OCI-LY1 (cell line): ENCODE measurements around the gene NDUFS8.

Source experiments
- H2AFZ ChIP-seq: fragments of 200-600 bp; sonication (generic), shearing (Covaris generic); 2 replicates; pipeline ENCODE4 v1.6.0; 2014; ENCODE audit warnings: antibody characterized with exemption, mild to moderate bottlenecking, low read length
- H3F3A ChIP-seq: fragments of 200-600 bp; sonication (generic), shearing (Covaris generic); 2 replicates; pipeline ENCODE4 v1.6.0; 2014; ENCODE audit warnings: mild to moderate bottlenecking, antibody characterized with exemption, low read length, moderate library complexity; ENCODE audit not compliant: insufficient read depth
- H3K27ac ChIP-seq: fragments of 200-600 bp; sonication (generic); 2 replicates; pipeline ENCODE4 v1.5.1; 2014; ENCODE audit warnings: low read length, mixed run types, mild to moderate bottlenecking, low read depth; ENCODE audit not compliant: poor library complexity, severe bottlenecking
- H3K27me3 ChIP-seq: fragments of 200-600 bp; sonication (generic); 2 replicates; pipeline ENCODE4 v1.6.0; 2014; ENCODE audit warnings: antibody characterized with exemption, mild to moderate bottlenecking, low read length, moderate library complexity; ENCODE audit not compliant: insufficient read depth
- H3K36me3 ChIP-seq: fragments of 200-600 bp; sonication (generic); 2 replicates; pipeline ENCODE4 v1.6.1; 2014; ENCODE audit warnings: mild to moderate bottlenecking, antibody characterized with exemption, low read length, moderate library complexity, mixed read lengths; ENCODE audit not compliant: insufficient read depth
- H3K4me1 ChIP-seq: fragments of 200-600 bp; sonication (generic); 2 replicates; pipeline ENCODE4 v1.5.1; 2014; ENCODE audit warnings: mild to moderate bottlenecking, low read length, moderate library complexity; ENCODE audit not compliant: insufficient read depth, severe bottlenecking
- H3K4me2 ChIP-seq: fragments of 200-600 bp; sonication (generic), shearing (Covaris generic); 2 replicates; pipeline ENCODE4 v1.6.1; 2014; ENCODE audit warnings: low read length
- H3K4me3 ChIP-seq: fragments of 200-600 bp; sonication (generic); 2 replicates; pipeline ENCODE4 v1.5.1; 2014; ENCODE audit warnings: low read length, low read depth, mild to moderate bottlenecking, mixed read lengths; ENCODE audit not compliant: poor library complexity, severe bottlenecking
- H3K79me2 ChIP-seq: fragments of 200-600 bp; shearing (Covaris generic); 2 replicates; pipeline ENCODE4 v1.6.1; 2016; ENCODE audit warnings: mixed run types, low read length, mixed read lengths; ENCODE audit not compliant: insufficient read depth
- H3K9ac ChIP-seq: fragments of 200-600 bp; sonication (generic), shearing (Covaris generic); 2 replicates; pipeline ENCODE4 v1.6.1; 2014; ENCODE audit warnings: mild to moderate bottlenecking, low read length, mixed read lengths
- H3K9me2 ChIP-seq: fragments of 200-600 bp; sonication (generic), shearing (Covaris generic); 2 replicates; pipeline ENCODE4 v1.6.1; 2014; ENCODE audit warnings: low read depth, mild to moderate bottlenecking, low read length, mixed read lengths
- H3K9me3 ChIP-seq: fragments of 200-600 bp; shearing (Covaris generic); 2 replicates; pipeline ENCODE4 v1.6.1; 2014; ENCODE audit warnings: low read length, mixed read lengths
- H4K20me1 ChIP-seq: fragments of 200-600 bp; sonication (generic), shearing (Covaris generic); 2 replicates; pipeline ENCODE4 v1.6.0; 2016; ENCODE audit warnings: mild to moderate bottlenecking, low read length; ENCODE audit not compliant: insufficient read depth
- EZH2 ChIP-seq: fragments of 200-600 bp; sonication (generic), shearing (Covaris generic); IDR thresholded peaks from 2 replicates; pipeline ENCODE4 v1.8.0; 2017; ENCODE audit warnings: borderline replicate concordance, mixed run types, mild to moderate bottlenecking, antibody characterized with exemption, low read length, moderate library complexity, mixed read lengths
- TF ChIP-seq, protein P1 (sequence below): fragments of 200-600 bp; sonication (generic), shearing (Covaris generic); IDR thresholded peaks from 2 replicates; pipeline ENCODE4 v1.5.1; 2017; ENCODE audit warnings: mild to moderate bottlenecking, antibody characterized with exemption, low read length, moderate library complexity, mixed read lengths

The NDUFS8 gene

GRCh38 chr11:68053981-68054812, 23.7 kb downstream of the NDUFS8 start:
- H3K4me3 ChIP-seq = no peak overlapping the region
- H3F3A ChIP-seq = no peaks in the 10 kb centered on the region
- no peaks in the 10 kb centered on the region for H4K20me1 ChIP-seq
- H3K9ac ChIP-seq = no peak overlapping the region
- no peaks in the 10 kb centered on the region for H3K79me2 ChIP-seq
- no peaks in the 10 kb centered on the region for H3K9me2 ChIP-seq
- no peak overlapping the region for H3K27ac ChIP-seq
- peaks cover 53% of the 10 kb centered on the region for H3K36me3 ChIP-seq
- no peaks in the 10 kb centered on the region for H3K9me3 ChIP-seq
- no peaks in the 10 kb centered on the region for H3K4me1 ChIP-seq
- H3K27me3 ChIP-seq = no peaks in the 10 kb centered on the region
- TF ChIP-seq, protein P1, sequence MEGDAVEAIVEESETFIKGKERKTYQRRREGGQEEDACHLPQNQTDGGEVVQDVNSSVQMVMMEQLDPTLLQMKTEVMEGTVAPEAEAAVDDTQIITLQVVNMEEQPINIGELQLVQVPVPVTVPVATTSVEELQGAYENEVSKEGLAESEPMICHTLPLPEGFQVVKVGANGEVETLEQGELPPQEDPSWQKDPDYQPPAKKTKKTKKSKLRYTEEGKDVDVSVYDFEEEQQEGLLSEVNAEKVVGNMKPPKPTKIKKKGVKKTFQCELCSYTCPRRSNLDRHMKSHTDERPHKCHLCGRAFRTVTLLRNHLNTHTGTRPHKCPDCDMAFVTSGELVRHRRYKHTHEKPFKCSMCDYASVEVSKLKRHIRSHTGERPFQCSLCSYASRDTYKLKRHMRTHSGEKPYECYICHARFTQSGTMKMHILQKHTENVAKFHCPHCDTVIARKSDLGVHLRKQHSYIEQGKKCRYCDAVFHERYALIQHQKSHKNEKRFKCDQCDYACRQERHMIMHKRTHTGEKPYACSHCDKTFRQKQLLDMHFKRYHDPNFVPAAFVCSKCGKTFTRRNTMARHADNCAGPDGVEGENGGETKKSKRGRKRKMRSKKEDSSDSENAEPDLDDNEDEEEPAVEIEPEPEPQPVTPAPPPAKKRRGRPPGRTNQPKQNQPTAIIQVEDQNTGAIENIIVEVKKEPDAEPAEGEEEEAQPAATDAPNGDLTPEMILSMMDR = no peak
- TF ChIP-seq EZH2 = no peak
- H2AFZ ChIP-seq = no peak overlapping the region
- H3K4me2 ChIP-seq = no peak overlapping the region

- Histone ChIP-seq H3K9me2 (no peaks in the 10 kb centered on the region), H3K9me3 (no peaks in the 10 kb centered on the region), H3K4me1 (no peaks in the 10 kb centered on the region), H4K20me1 (no peaks in the 10 kb centered on the region), H3F3A (no peaks in the 10 kb centered on the region), H3K4me2 (no peak overlapping the region), H3K27ac (no peak overlapping the region), H3K36me3 (peaks cover 47% of the 10 kb centered on the region), H3K27me3 (no peaks in the 10 kb centered on the region), H3K79me2 (no peaks in the 10 kb centered on the region), H3K9ac (no peak overlapping the region), H3K4me3 (no peak overlapping the region), H2AFZ (no peak overlapping the region)
- TF ChIP-seq, protein P1 = no peak
- no peak for TF ChIP-seq EZH2
Observed at GRCh38 chr11:68056317-68057285, 26.1 kb downstream of the NDUFS8 start.

GRCh38 chr11:68057807-68058206, 27.3 kb downstream of the NDUFS8 start:
- no peaks in the 10 kb centered on the region for H3K9me3 ChIP-seq
- H4K20me1 ChIP-seq = no peaks in the 10 kb centered on the region
- no peak overlapping the region for H2AFZ ChIP-seq
- H3K4me3 ChIP-seq = no peak overlapping the region
- no peaks in the 10 kb centered on the region for H3K79me2 ChIP-seq
- TF ChIP-seq, protein P1 = no peak
- no peak for TF ChIP-seq EZH2
- no peak overlapping the region for H3K4me2 ChIP-seq
- no peaks in the 10 kb centered on the region for H3K4me1 ChIP-seq
- H3K27me3 ChIP-seq = no peaks in the 10 kb centered on the region
- H3K36me3 ChIP-seq = peaks cover 52% of the 10 kb centered on the region
- H3F3A ChIP-seq = no peaks in the 10 kb centered on the region
- H3K9me2 ChIP-seq = no peaks in the 10 kb centered on the region
- no peak overlapping the region for H3K9ac ChIP-seq
- no peak overlapping the region for H3K27ac ChIP-seq
